K562 (cell line): ENCODE data around the gene PTPRF. TPM values are rescaled to one million over a fixed set of nuclear protein-coding genes. Genes with fewer than 3 reads are reported as not detected.

Source experiments
- BCOR ChIP-seq: fragments of 450-650 bp; IDR thresholded peaks from 2 replicates; pipeline ENCODE4 v1.6.1; 2016
- DACH1 ChIP-seq: fragments of 450-650 bp; IDR thresholded peaks from 2 replicates; pipeline ENCODE4 v1.6.1; 2018; ENCODE audit not compliant: partially characterized antibody
- EHMT2 ChIP-seq: fragments of 450-650 bp; IDR thresholded peaks from 2 replicates; pipeline ENCODE4 v1.6.1; 2018; ENCODE audit warnings: antibody characterized with exemption
- JUNB ChIP-seq: fragments of 450-650 bp; formaldehyde crosslinking; conservative IDR thresholded peaks from 2 replicates; pipeline ENCODE4 v1.4.0; 2020; ENCODE audit warnings: mild to moderate bottlenecking
- KHSRP ChIP-seq: fragments of 450-650 bp; IDR thresholded peaks from 2 replicates; pipeline ENCODE4 v1.6.1; 2017
- MCM2 ChIP-seq: fragments of 450-650 bp; IDR thresholded peaks from 2 replicates; pipeline ENCODE4 v1.6.1; 2017; ENCODE audit warnings: low read depth, mild to moderate bottlenecking
- NFE2L1 ChIP-seq: fragments of 450-650 bp; IDR thresholded peaks from 2 replicates; pipeline ENCODE4 v1.6.1; 2016; ENCODE audit warnings: missing genetic modification characterization, low read depth, mild to moderate bottlenecking, missing compliant biosample characterization, moderate library complexity, borderline replicate concordance
- NFYB ChIP-seq: IDR thresholded peaks from 2 replicates; pipeline ENCODE4 v1.6.1; 2011; ENCODE audit warnings: mild to moderate bottlenecking, moderate library complexity; ENCODE audit not compliant: insufficient read length; ENCODE audit errors: extremely low read depth
- NONO ChIP-seq, 2 experiments: fragments of 200-400 bp in 1 of 2; fragments of 450-650 bp in 1 of 2; formaldehyde crosslinking in 1 of 2; IDR thresholded peaks; 2 replicates each; pipeline ENCODE4 v1.6.1; 2017; ENCODE audit warnings: low read depth in 2 of 2, mild to moderate bottlenecking in 2 of 2, moderate library complexity in 2 of 2, low read length in 1 of 2
- POLR3G ChIP-seq: IDR thresholded peaks from 2 replicates; pipeline ENCODE4 v1.6.1; 2011; ENCODE audit not compliant: insufficient read length, insufficient replicate concordance; ENCODE audit errors: extremely low read depth
- ZC3H4 ChIP-seq: sonication (generic); formaldehyde crosslinking; IDR thresholded peaks from 2 replicates; pipeline ENCODE4 v1.9.0; 2021; ENCODE audit warnings: missing genetic modification reagents, borderline replicate concordance
- ZFP36 ChIP-seq: fragments of 150-350 bp; IDR thresholded peaks from 2 replicates; pipeline ENCODE4 v1.6.1; 2018; ENCODE audit warnings: low read length, low read depth; ENCODE audit not compliant: partially characterized antibody
- ZFPM2 ChIP-seq: fragments of 250-450 bp; sonication (Bioruptor Pico); IDR thresholded peaks from 2 replicates; pipeline ENCODE4 v1.5.1; 2022; ENCODE audit warnings: mild to moderate bottlenecking
- ZNF280B ChIP-seq: fragments of 250-450 bp; sonication (Bioruptor Pico); IDR thresholded peaks from 2 replicates; pipeline ENCODE4 v1.5.1; 2021; ENCODE audit warnings: mild to moderate bottlenecking
- ZNF780A ChIP-seq: fragments of 250-450 bp; sonication (Bioruptor Pico); IDR thresholded peaks from 2 replicates; pipeline ENCODE4 v1.5.0; 2021; ENCODE audit warnings: mild to moderate bottlenecking
- polyA plus RNA-seq, 8 experiments: library from polyadenylated mRNA; depleted of rRNA in 4 of 8; stranded (reverse) in 5 of 8; unstranded in 3 of 8; fragments of >200 nt; fragmentation: Nextera tagmentation in 2 of 8; fragmentation: Illumina TruSeq in 1 of 8; extraction: Ambion mirVana in 2 of 8; extraction: Trizol in 1 of 8; gene quantifications; 2 replicates each; pipeline versions ENCODE4 v1.2.1 to v1.2.3, GENCODE V29; 2011 to 2014; ENCODE audit warnings: inconsistent platforms in 1 of 8, missing spikeins in 1 of 8
- total RNA-seq, 7 experiments: library from RNA; depleted of rRNA in 6 of 7; stranded (reverse); fragments of >200 nt in 6 of 7; fragmentation: Illumina TruSeq in 2 of 7; extraction: Trizol in 2 of 7; gene quantifications; 2 replicates each; pipeline versions ENCODE4 v1.2.1 to v1.2.3, GENCODE V29; 2011 to 2021; ENCODE audit warnings: low replicate concordance in 1 of 7
- TF ChIP-seq, protein P1 (sequence below): conservative IDR thresholded peaks from 2 replicates; pipeline ENCODE4 v1.6.1; 2011; ENCODE audit warnings: low read depth, mild to moderate bottlenecking, low read length; ENCODE audit not compliant: control insufficient read depth
- TF ChIP-seq, protein P2 (sequence below): fragments of 450-650 bp; formaldehyde crosslinking; IDR thresholded peaks from 2 replicates; pipeline ENCODE4 v1.4.0; 2020; ENCODE audit warnings: mild to moderate bottlenecking, mixed read lengths
- TF ChIP-seq, protein P3 (sequence below): fragments of 250-450 bp; sonication (Bioruptor Pico); IDR thresholded peaks from 2 replicates; pipeline ENCODE4 v1.5.0; 2022; ENCODE audit warnings: mild to moderate bottlenecking

Gene PTPRF
- total and polyA plus RNA-seq, 9 of the 15 experiments (the other 6 are each of a cell fraction or from before 2014, with no cell fraction given) = 0.13 to 4.3 (median 1.1) TPM

GRCh38 chr1:43650310-43651085, 119.8 kb downstream of the PTPRF start (continued):
- TF ChIP-seq ZFP36 (no peak), POLR3G (no peak), BCOR (peak; percentile 97), ZFPM2 (peak; percentile 79; the same call in 1 of the 2 replicates), JUNB (CRISPR knock-in tag) (no peak), NFE2L1 (no peak), EHMT2 (no peak), DACH1 (peak; percentile 22), ZNF780A (CRISPR knock-in tag) (no peak), KHSRP (no peak), NONO (IDR thresholded peaks at IDR 0.05; ENCODE audit: low read depth in 2 of 2, low read length in 1 of 2) (peak in 1 of 2 experiments; percentile 67; a peak in 1 of 4 replicates), NFYB (peak; percentile 38), ZC3H4 (CRISPR knock-in tag) (no peak), MCM2 (no peak), ZNF280B (CRISPR knock-in tag) (no peak)
- TF ChIP-seq, protein P1, sequence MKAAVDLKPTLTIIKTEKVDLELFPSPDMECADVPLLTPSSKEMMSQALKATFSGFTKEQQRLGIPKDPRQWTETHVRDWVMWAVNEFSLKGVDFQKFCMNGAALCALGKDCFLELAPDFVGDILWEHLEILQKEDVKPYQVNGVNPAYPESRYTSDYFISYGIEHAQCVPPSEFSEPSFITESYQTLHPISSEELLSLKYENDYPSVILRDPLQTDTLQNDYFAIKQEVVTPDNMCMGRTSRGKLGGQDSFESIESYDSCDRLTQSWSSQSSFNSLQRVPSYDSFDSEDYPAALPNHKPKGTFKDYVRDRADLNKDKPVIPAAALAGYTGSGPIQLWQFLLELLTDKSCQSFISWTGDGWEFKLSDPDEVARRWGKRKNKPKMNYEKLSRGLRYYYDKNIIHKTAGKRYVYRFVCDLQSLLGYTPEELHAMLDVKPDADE = 0 out of 2 replicates have a peak, but pooled peaks have one; percentile 58
- TF ChIP-seq, protein P2, sequence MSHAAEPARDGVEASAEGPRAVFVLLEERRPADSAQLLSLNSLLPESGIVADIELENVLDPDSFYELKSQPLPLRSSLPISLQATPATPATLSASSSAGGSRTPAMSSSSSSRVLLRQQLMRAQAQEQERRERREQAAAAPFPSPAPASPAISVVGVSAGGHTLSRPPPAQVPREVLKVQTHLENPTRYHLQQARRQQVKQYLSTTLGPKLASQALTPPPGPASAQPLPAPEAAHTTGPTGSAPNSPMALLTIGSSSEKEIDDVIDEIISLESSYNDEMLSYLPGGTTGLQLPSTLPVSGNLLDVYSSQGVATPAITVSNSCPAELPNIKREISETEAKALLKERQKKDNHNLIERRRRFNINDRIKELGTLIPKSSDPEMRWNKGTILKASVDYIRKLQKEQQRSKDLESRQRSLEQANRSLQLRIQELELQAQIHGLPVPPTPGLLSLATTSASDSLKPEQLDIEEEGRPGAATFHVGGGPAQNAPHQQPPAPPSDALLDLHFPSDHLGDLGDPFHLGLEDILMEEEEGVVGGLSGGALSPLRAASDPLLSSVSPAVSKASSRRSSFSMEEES = peak; percentile 15
- TF ChIP-seq, protein P3, sequence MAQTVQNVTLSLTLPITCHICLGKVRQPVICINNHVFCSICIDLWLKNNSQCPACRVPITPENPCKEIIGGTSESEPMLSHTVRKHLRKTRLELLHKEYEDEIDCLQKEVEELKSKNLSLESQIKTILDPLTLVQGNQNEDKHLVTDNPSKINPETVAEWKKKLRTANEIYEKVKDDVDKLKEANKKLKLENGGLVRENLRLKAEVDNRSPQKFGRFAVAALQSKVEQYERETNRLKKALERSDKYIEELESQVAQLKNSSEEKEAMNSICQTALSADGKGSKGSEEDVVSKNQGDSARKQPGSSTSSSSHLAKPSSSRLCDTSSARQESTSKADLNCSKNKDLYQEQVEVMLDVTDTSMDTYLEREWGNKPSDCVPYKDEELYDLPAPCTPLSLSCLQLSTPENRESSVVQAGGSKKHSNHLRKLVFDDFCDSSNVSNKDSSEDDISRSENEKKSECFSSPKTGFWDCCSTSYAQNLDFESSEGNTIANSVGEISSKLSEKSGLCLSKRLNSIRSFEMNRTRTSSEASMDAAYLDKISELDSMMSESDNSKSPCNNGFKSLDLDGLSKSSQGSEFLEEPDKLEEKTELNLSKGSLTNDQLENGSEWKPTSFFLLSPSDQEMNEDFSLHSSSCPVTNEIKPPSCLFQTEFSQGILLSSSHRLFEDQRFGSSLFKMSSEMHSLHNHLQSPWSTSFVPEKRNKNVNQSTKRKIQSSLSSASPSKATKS (CRISPR knock-in tag) = 0 out of 2 replicates have a peak, but pooled peaks have one; percentile 70
